Stomach (tissue), 9 donors: ENCODE results near the gene CNP. TPM values are rescaled to one million over a fixed set of nuclear protein-coding genes. Genes with fewer than 3 reads are reported as not detected.

Source experiments
- DNase-seq, 2 donors: peaks; one replicate each; pipeline versions ENCODE4 v3.0.0 to v3.0.0-alpha.2; 2013 to 2019
- H3K27ac ChIP-seq, 5 donors: fragments of 200-600 bp in 4 of 5; sonication (generic) in 4 of 5; one replicate each; pipeline ENCODE4 v1.5.1; 2013 to 2019; ENCODE audit warnings: mild to moderate bottlenecking in 1 of 5, moderate library complexity in 1 of 5
- H3K27me3 ChIP-seq, 3 donors: fragments of 200-600 bp; sonication (generic); one replicate each; pipeline ENCODE4 v1.5.1; 2017 to 2019; ENCODE audit warnings: mixed run types in 1 of 3
- H3K36me3 ChIP-seq, 4 donors: fragments of 200-600 bp; sonication (generic); 1 replicate in 3 of 4; 2 replicates in 1 of 4; pipeline ENCODE4 v1.5.1; 2016 to 2019
- H3K4me1 ChIP-seq, 4 donors: fragments of 200-600 bp; sonication (generic); one replicate each; pipeline ENCODE4 v1.5.1; 2016 to 2019
- H3K4me3 ChIP-seq, 4 donors: fragments of 200-600 bp; sonication (generic) in 3 of 4; one replicate each; pipeline ENCODE4 v1.5.1; 2016 to 2019; ENCODE audit warnings: mild to moderate bottlenecking in 1 of 4
- H3K9me3 ChIP-seq, 4 donors: fragments of 200-600 bp; sonication (generic); one replicate each; pipeline ENCODE4 v1.5.1; 2016 to 2019
- CTCF ChIP-seq, 7 experiments: fragments of 450-650 bp in 4 of 7; fragments of 200-600 bp in 3 of 7; sonication (generic) in 3 of 7; IDR thresholded peaks; one replicate each; pipeline ENCODE4 v1.5.1; 2016 to 2019; ENCODE audit warnings: antibody characterized with exemption in 7 of 7, control low read depth in 2 of 7, mild to moderate bottlenecking in 1 of 7
- EP300 ChIP-seq: sonication (generic); formaldehyde crosslinking; IDR thresholded peaks from one replicate; pipeline ENCODE4 v1.6.1; 2017; ENCODE audit warnings: antibody characterized with exemption
- POLR2A ChIP-seq, 4 donors: fragments of 450-650 bp; IDR thresholded peaks; one replicate each; pipeline ENCODE4 v1.6.1; 2016; ENCODE audit warnings: antibody characterized with exemption in 4 of 4, control low read depth in 2 of 4, mild to moderate bottlenecking in 1 of 4, moderate library complexity in 1 of 4
- POLR2AphosphoS5 ChIP-seq, 3 donors: sonication (generic); formaldehyde crosslinking; IDR thresholded peaks; one replicate each; pipeline ENCODE4 v1.6.1; 2016; ENCODE audit warnings: antibody characterized with exemption in 3 of 3
- WGBS, 5 donors: extraction: QIAGEN DNeasy Blood & Tissue Kit in 3 of 5; methylation state at CpG; one replicate each; pipeline versions ENCODE4 v1.1.5 to v1.1.7; 2013 to 2018; 5-methylcytosine and 5-hydroxymethylcytosine counted together
- intact Hi-C: fragments of 100-400 bp; cut with DNase I; formaldehyde crosslinking; loops from one replicate; pipeline ENCODE4 v1.15.1; 2023; ENCODE audit warnings: low total_unique reads
- polyA plus RNA-seq, 3 donors: library from polyadenylated mRNA; stranded (reverse); fragments of 200-250 nt; gene quantifications; one replicate each; pipeline ENCODE4 v1.2.3, GENCODE V29; 2013
- total RNA-seq, 5 donors: library from RNA; depleted of rRNA; stranded (reverse); fragments of >200 nt; gene quantifications; one replicate each; pipeline versions ENCODE4 v1.1.0 to v1.2.3, GENCODE V29; 2014 to 2016
- donor health status: healthy with polysubstance abuse.
- donor health status: Bipolar disorder and iron deficiency.
- donor health status: healthy.

CNP gene
- total and polyA plus RNA-seq, 8 donors, result 21.0 to 47.2 (median 29.1) TPM

GRCh38 chr17:42000413-42001133, 34.0 kb downstream of the CNP start:
- Histone ChIP-seq H3K9me3 (no peaks in the 10 kb centered on the region), H3K27me3 (no peaks in the 10 kb centered on the region), H3K27ac (peak overlapping the region; percentile 42 to 77 (median 69)), H3K36me3 (peaks cover 51 to 75% (median 72%) of the 10 kb centered on the region in 4 donors), H3K4me1 (peaks cover 11 to 61% (median 43%) of the 10 kb centered on the region in 4 donors), H3K4me3 (no peak overlapping the region)
- WGBS, 5 donors, result 36 to 61% (median 51%) methylated on average over 3 of the region's 3 CpGs
- peak in 1 of 2 donors; percentile 63 for DNase-seq
- intact Hi-C loops, result no loop called here
- no peak for TF ChIP-seq EP300
- TF ChIP-seq POLR2AphosphoS5 (IDR thresholded peaks at IDR 0.05), result peak in 1 of 3 donors; percentile 64

- WGBS, 5 donors, result 79 to 86% (median 85%) methylated on average over 2 of the region's 2 CpGs
- Histone ChIP-seq H3K9me3 (no peaks in the 10 kb centered on the region), H3K27me3 (no peaks in the 10 kb centered on the region), H3K4me3 (no peak overlapping the region), H3K36me3 (peaks cover 39 to 63% (median 60%) of the 10 kb centered on the region in 4 donors), H3K27ac (peak overlapping the region in 2 of 5 donors; percentile 70 to 79), H3K4me1 (peaks cover 11 to 70% (median 49%) of the 10 kb centered on the region in 4 donors)
- intact Hi-C loops, result no loop called here
- DNase-seq, result no peak
- no peak for TF ChIP-seq CTCF (IDR thresholded peaks at IDR 0.05)
- TF ChIP-seq EP300, result no peak
- no peak for TF ChIP-seq POLR2AphosphoS5 (IDR thresholded peaks at IDR 0.05)
Measured at GRCh38 chr17:42001729-42002128, 35.1 kb downstream of the CNP start.

GRCh38 chr17:42002175-42002791, 35.7 kb downstream of the CNP start:
- peak overlapping the region in 3 of 5 donors; percentile 50 to 79 (median 54) for H3K27ac ChIP-seq
- peaks cover 34 to 58% (median 55%) of the 10 kb centered on the region in 4 donors for H3K36me3 ChIP-seq
- no peak overlapping the region for H3K4me3 ChIP-seq
- no peak for DNase-seq
- TF ChIP-seq POLR2A (IDR thresholded peaks at IDR 0.05) (no peak), CTCF (IDR thresholded peaks at IDR 0.05) (no peak), POLR2AphosphoS5 (IDR thresholded peaks at IDR 0.05) (no peak), EP300 (no peak)
- H3K9me3 ChIP-seq, result no peaks in the 10 kb centered on the region
- intact Hi-C loops, result no loop called here
- no peaks in the 10 kb centered on the region for H3K27me3 ChIP-seq
- peaks cover 11 to 76% (median 51%) of the 10 kb centered on the region in 4 donors for H3K4me1 ChIP-seq
- 80 to 88% (median 83%) methylated on average over 7 of the region's 7 CpGs for WGBS, 5 donors

GRCh38 chr17:42002792-42003301, 36.3 kb downstream of the CNP start:
- peaks cover 28 to 52% (median 49%) of the 10 kb centered on the region in 4 donors for H3K36me3 ChIP-seq
- peak overlapping the region; percentile 15 to 79 (median 50) for H3K27ac ChIP-seq

More at GRCh38 chr17:42002792-42003301, 36.3 kb downstream of the CNP start:
- intact Hi-C loops, result no loop called here
- Histone ChIP-seq H3K4me1 (peaks cover 11 to 79% (median 55%) of the 10 kb centered on the region in 4 donors), H3K9me3 (no peaks in the 10 kb centered on the region), H3K27me3 (no peaks in the 10 kb centered on the region), H3K4me3 (no peak overlapping the region)
- peak in 1 of 2 donors; percentile 68 for DNase-seq
- TF ChIP-seq POLR2AphosphoS5 (IDR thresholded peaks at IDR 0.05), result peak in 1 of 3 donors; percentile 20
- no peak for TF ChIP-seq EP300
- no peak for TF ChIP-seq CTCF (IDR thresholded peaks at IDR 0.05)
- no peak for TF ChIP-seq POLR2A (IDR thresholded peaks at IDR 0.05)
- 32 to 47% (median 43%) methylated on average over 3 of the region's 3 CpGs for WGBS, 5 donors
